Neural cell (in vitro differentiated cells): ENCODE measurements around the gene ADCY7. TPM values are rescaled to one million over a fixed set of nuclear protein-coding genes. Genes with fewer than 3 reads are reported as not detected.

Experiments used
- H2AFZ ChIP-seq: fragments of 200-600, 300-800 bp; sonication (generic), shearing (Covaris generic); 2 replicates; pipeline ENCODE4 v1.6.0; 2014; ENCODE audit warnings: low read depth, mild to moderate bottlenecking, antibody characterized with exemption, low read length, moderate library complexity
- H3F3A ChIP-seq: fragments of 200-600 bp; shearing (Covaris generic); 2 replicates; pipeline ENCODE4 v1.6.1; 2016; ENCODE audit warnings: mild to moderate bottlenecking, moderate library complexity, mixed read lengths, antibody characterized with exemption, low read length; ENCODE audit not compliant: insufficient read depth, poor library complexity, severe bottlenecking
- H3K27ac ChIP-seq: fragments of 200-600, 300-800 bp; sonication (generic), shearing (Covaris generic); 2 replicates; pipeline ENCODE4 v1.5.1; 2014; ENCODE audit warnings: mild to moderate bottlenecking, low read length, moderate library complexity
- H3K27me3 ChIP-seq: fragments of 300-800, 200-600 bp; sonication (generic), shearing (Covaris generic); 2 replicates; pipeline ENCODE4 v1.6.0; 2014; ENCODE audit warnings: mild to moderate bottlenecking, low read depth, low read length, moderate library complexity; ENCODE audit not compliant: insufficient read depth
- H3K36me3 ChIP-seq: fragments of 300-800, 200-600 bp; sonication (generic), shearing (Covaris generic); 2 replicates; pipeline ENCODE4 v1.5.1; 2014; ENCODE audit warnings: mild to moderate bottlenecking, antibody characterized with exemption, low read length, moderate library complexity; ENCODE audit not compliant: insufficient read depth
- H3K4me2 ChIP-seq: fragments of 300-800, 200-600 bp; sonication (generic), shearing (Covaris generic); 2 replicates; pipeline ENCODE4 v1.6.0; 2014; ENCODE audit warnings: mild to moderate bottlenecking, low read length
- H3K4me3 ChIP-seq: fragments of 300-800, 200-600 bp; sonication (generic), shearing (Covaris generic); 2 replicates; pipeline ENCODE4 v1.5.1; 2014; ENCODE audit warnings: mild to moderate bottlenecking, low read length, moderate library complexity
- H3K79me2 ChIP-seq: fragments of 200-600 bp; shearing (Covaris generic); replicated peaks from 2 replicates; pipeline ENCODE4 v1.6.0; 2014; ENCODE audit warnings: mild to moderate bottlenecking, low read length, moderate library complexity; ENCODE audit not compliant: insufficient read depth
- H3K9ac ChIP-seq: fragments of 300-800, 200-600 bp; sonication (generic), shearing (Covaris generic); 2 replicates; pipeline ENCODE4 v1.6.1; 2016; ENCODE audit warnings: mild to moderate bottlenecking, low read length, mixed read lengths
- H3K9me2 ChIP-seq: fragments of 200-600 bp; shearing (Covaris generic); 2 replicates; pipeline ENCODE4 v1.6.1; 2016; ENCODE audit warnings: mild to moderate bottlenecking, low read length, mixed read lengths; ENCODE audit not compliant: insufficient read depth
- H3K9me3 ChIP-seq: fragments of 200-600, 300-800 bp; sonication (generic), shearing (Covaris generic); 2 replicates; pipeline ENCODE4 v1.6.1; 2016; ENCODE audit warnings: mild to moderate bottlenecking, mixed run types, low read length, moderate library complexity, mixed read lengths
- H4K20me1 ChIP-seq: fragments of 200-600 bp; shearing (Covaris generic); 2 replicates; pipeline ENCODE4 v1.6.1; 2016; ENCODE audit warnings: mild to moderate bottlenecking, mixed run types; ENCODE audit not compliant: insufficient read depth
- EP300 ChIP-seq: fragments of 450-650 bp; conservative IDR thresholded peaks from 2 replicates; pipeline ENCODE4 v1.6.1; 2014; ENCODE audit warnings: antibody characterized with exemption, mild to moderate bottlenecking, moderate library complexity; ENCODE audit not compliant: poor library complexity, severe bottlenecking
- EZH2 ChIP-seq: fragments of 200-600, 300-800 bp; shearing (Covaris generic), sonication (generic); IDR thresholded peaks from 2 replicates; pipeline ENCODE4 v1.6.1; 2014; ENCODE audit warnings: antibody characterized with exemption, low read length, borderline replicate concordance, mild to moderate bottlenecking; ENCODE audit not compliant: insufficient read depth, poor library complexity, severe bottlenecking
- MXI1 ChIP-seq: fragments of 450-650 bp; conservative IDR thresholded peaks from 2 replicates; pipeline ENCODE4 v1.6.1; 2014; ENCODE audit warnings: antibody characterized with exemption, mild to moderate bottlenecking; ENCODE audit not compliant: poor library complexity, severe bottlenecking
- POLR2AphosphoS5 ChIP-seq: IDR thresholded peaks from 2 replicates; pipeline ENCODE4 v1.6.1; 2012
- RAD21 ChIP-seq: fragments of 450-650 bp; conservative IDR thresholded peaks from 2 replicates; pipeline ENCODE4 v1.6.1; 2014; ENCODE audit warnings: antibody characterized with exemption, mild to moderate bottlenecking, moderate library complexity
- SMC3 ChIP-seq: fragments of 450-650 bp; conservative IDR thresholded peaks from 2 replicates; pipeline ENCODE4 v1.6.1; 2014; ENCODE audit warnings: antibody characterized with exemption, mild to moderate bottlenecking, moderate library complexity; ENCODE audit not compliant: poor library complexity
- TAF1 ChIP-seq: IDR thresholded peaks from 2 replicates; pipeline ENCODE4 v1.6.1; 2012; ENCODE audit warnings: low read depth
- polyA plus RNA-seq: library from polyadenylated mRNA; depleted of rRNA; stranded (reverse); fragments of >200 nt; gene quantifications from 2 replicates; pipeline ENCODE4 v1.2.3, GENCODE V29; 2014
- TF ChIP-seq, protein P1 (sequence below): fragments of 450-650 bp; IDR thresholded peaks from 2 replicates; pipeline ENCODE4 v1.5.1; 2014; ENCODE audit warnings: antibody characterized with exemption, mild to moderate bottlenecking, moderate library complexity; ENCODE audit not compliant: poor library complexity, severe bottlenecking
- TF ChIP-seq, protein P2 (sequence below): IDR thresholded peaks from 2 replicates; pipeline ENCODE4 v1.6.1; 2012; ENCODE audit warnings: borderline replicate concordance

The ADCY7 gene
- polyA plus RNA-seq, 1 donor from 2014 or later: 2.0 TPM

GRCh38 chr16:50280932-50281331 is 14.6 kb downstream of the ADCY7 start:
- H3K36me3 ChIP-seq: no peaks in the 10 kb centered on the region
- H3K9me2 ChIP-seq: no peaks in the 10 kb centered on the region
- H3K4me3 ChIP-seq: no peak overlapping the region
- H3F3A ChIP-seq: no peaks in the 10 kb centered on the region
- H3K4me2 ChIP-seq: no peak overlapping the region
- H3K9me3 ChIP-seq: no peaks in the 10 kb centered on the region
- TF ChIP-seq RAD21 (no peak), EP300 (no peak), TAF1 (no peak), SMC3 (no peak), MXI1 (no peak), EZH2 (no peak), POLR2AphosphoS5 (no peak)
- TF ChIP-seq, protein P1, sequence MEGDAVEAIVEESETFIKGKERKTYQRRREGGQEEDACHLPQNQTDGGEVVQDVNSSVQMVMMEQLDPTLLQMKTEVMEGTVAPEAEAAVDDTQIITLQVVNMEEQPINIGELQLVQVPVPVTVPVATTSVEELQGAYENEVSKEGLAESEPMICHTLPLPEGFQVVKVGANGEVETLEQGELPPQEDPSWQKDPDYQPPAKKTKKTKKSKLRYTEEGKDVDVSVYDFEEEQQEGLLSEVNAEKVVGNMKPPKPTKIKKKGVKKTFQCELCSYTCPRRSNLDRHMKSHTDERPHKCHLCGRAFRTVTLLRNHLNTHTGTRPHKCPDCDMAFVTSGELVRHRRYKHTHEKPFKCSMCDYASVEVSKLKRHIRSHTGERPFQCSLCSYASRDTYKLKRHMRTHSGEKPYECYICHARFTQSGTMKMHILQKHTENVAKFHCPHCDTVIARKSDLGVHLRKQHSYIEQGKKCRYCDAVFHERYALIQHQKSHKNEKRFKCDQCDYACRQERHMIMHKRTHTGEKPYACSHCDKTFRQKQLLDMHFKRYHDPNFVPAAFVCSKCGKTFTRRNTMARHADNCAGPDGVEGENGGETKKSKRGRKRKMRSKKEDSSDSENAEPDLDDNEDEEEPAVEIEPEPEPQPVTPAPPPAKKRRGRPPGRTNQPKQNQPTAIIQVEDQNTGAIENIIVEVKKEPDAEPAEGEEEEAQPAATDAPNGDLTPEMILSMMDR: no peak
- TF ChIP-seq, protein P2, sequence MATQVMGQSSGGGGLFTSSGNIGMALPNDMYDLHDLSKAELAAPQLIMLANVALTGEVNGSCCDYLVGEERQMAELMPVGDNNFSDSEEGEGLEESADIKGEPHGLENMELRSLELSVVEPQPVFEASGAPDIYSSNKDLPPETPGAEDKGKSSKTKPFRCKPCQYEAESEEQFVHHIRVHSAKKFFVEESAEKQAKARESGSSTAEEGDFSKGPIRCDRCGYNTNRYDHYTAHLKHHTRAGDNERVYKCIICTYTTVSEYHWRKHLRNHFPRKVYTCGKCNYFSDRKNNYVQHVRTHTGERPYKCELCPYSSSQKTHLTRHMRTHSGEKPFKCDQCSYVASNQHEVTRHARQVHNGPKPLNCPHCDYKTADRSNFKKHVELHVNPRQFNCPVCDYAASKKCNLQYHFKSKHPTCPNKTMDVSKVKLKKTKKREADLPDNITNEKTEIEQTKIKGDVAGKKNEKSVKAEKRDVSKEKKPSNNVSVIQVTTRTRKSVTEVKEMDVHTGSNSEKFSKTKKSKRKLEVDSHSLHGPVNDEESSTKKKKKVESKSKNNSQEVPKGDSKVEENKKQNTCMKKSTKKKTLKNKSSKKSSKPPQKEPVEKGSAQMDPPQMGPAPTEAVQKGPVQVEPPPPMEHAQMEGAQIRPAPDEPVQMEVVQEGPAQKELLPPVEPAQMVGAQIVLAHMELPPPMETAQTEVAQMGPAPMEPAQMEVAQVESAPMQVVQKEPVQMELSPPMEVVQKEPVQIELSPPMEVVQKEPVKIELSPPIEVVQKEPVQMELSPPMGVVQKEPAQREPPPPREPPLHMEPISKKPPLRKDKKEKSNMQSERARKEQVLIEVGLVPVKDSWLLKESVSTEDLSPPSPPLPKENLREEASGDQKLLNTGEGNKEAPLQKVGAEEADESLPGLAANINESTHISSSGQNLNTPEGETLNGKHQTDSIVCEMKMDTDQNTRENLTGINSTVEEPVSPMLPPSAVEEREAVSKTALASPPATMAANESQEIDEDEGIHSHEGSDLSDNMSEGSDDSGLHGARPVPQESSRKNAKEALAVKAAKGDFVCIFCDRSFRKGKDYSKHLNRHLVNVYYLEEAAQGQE: no peak
- H4K20me1 ChIP-seq: no peaks in the 10 kb centered on the region
- no peaks in the 10 kb centered on the region for H3K27me3 ChIP-seq
- no peak overlapping the region for H2AFZ ChIP-seq
- H3K27ac ChIP-seq: no peak overlapping the region
- no peaks in the 10 kb centered on the region for H3K79me2 ChIP-seq
- H3K9ac ChIP-seq: no peak overlapping the region

DNA sequence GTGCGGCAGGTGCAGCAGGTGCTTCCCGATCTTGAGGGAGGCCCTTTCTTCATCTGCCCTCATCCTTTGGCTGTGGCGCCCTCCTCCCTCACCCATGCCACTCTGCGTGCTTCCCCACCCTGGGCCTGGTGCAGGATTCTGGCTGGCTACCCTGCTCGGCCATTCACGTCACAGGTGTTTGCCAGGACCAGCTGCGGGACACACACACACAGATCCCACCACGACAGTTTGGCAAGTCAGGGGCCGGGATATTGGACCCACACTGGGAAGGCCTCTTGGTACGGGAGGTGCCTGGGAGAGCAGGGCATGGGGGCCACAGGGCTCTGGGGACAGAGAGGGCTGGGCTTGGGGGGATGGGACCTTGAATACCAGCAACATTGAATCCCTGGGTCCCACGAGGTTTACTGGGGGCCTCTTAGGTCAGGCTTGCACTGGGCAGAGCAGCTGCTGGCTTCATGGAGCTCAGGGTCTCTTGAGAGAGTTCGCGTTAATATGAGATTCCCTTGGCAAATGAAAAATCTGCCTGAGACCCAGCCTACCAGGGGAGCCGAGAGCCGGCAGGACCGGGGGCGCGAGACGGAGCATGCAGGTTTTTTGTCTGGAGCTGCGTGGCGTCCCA is 15.1 kb downstream of the ADCY7 start:
- Histone ChIP-seq H3K4me3 (no peak overlapping the region), H3K27ac (no peak overlapping the region), H4K20me1 (no peaks in the 10 kb centered on the region), H3K9me2 (no peaks in the 10 kb centered on the region), H3K36me3 (no peaks in the 10 kb centered on the region), H3K27me3 (no peaks in the 10 kb centered on the region), H2AFZ (no peak overlapping the region), H3K4me2 (no peak overlapping the region), H3K9ac (no peak overlapping the region), H3K9me3 (no peaks in the 10 kb centered on the region), H3K79me2 (no peaks in the 10 kb centered on the region), H3F3A (no peaks in the 10 kb centered on the region)
- TF ChIP-seq POLR2AphosphoS5 (no peak), TAF1 (no peak), SMC3 (no peak), MXI1 (no peak), EP300 (no peak), RAD21 (no peak), EZH2 (no peak)
- TF ChIP-seq, protein P1: no peak
- TF ChIP-seq, protein P2: no peak
